H9 (cell line): ENCODE measurements around the gene ARHGAP22. TPM values are rescaled to one million over a fixed set of nuclear protein-coding genes. Genes with fewer than 3 reads are reported as not detected.

Source experiments
- DNase-seq: peaks from one replicate; pipeline ENCODE4 v3.0.0-alpha.2; 2017
- H2AFZ ChIP-seq: one replicate; pipeline ENCODE4 v1.6.1; 2013; ENCODE audit warnings: mild to moderate bottlenecking, low read length, control low read depth, moderate library complexity
- H2AK5ac ChIP-seq: 2 replicates; pipeline ENCODE4 v1.6.1; 2013; ENCODE audit warnings: low read length, control low read depth, mixed read lengths; ENCODE audit not compliant: insufficient read length
- H2BK120ac ChIP-seq: one replicate; pipeline ENCODE4 v1.6.1; 2013; ENCODE audit warnings: low read depth, mild to moderate bottlenecking, low read length, control low read depth, inconsistent platforms; ENCODE audit not compliant: poor library complexity, severe bottlenecking
- H2BK12ac ChIP-seq: 2 replicates; pipeline ENCODE4 v1.6.1; 2013; ENCODE audit warnings: low read length, control low read depth, mixed read lengths, low read depth; ENCODE audit not compliant: insufficient read length
- H2BK15ac ChIP-seq: 2 replicates; pipeline ENCODE4 v1.6.1; 2013; ENCODE audit warnings: low read depth, low read length, control low read depth
- H2BK20ac ChIP-seq: one replicate; pipeline ENCODE4 v1.6.1; 2013; ENCODE audit warnings: low read depth, mild to moderate bottlenecking, low read length, control low read depth, inconsistent platforms; ENCODE audit not compliant: poor library complexity, severe bottlenecking
- H2BK5ac ChIP-seq: 2 replicates; pipeline ENCODE4 v1.6.1; 2013; ENCODE audit warnings: low read length, control low read depth, mixed read lengths; ENCODE audit not compliant: insufficient read length
- H3K14ac ChIP-seq: 2 replicates; pipeline ENCODE4 v1.6.1; 2013; ENCODE audit warnings: low read length, control low read depth; ENCODE audit not compliant: insufficient read depth
- H3K18ac ChIP-seq: 2 replicates; pipeline ENCODE4 v1.6.1; 2013; ENCODE audit warnings: low read depth, mild to moderate bottlenecking, mixed read lengths, low read length, control low read depth; ENCODE audit not compliant: insufficient read length
- H3K23ac ChIP-seq: 2 replicates; pipeline ENCODE4 v1.6.1; 2013; ENCODE audit warnings: low read length, control low read depth, mixed read lengths, low read depth; ENCODE audit not compliant: insufficient read length
- H3K23me2 ChIP-seq: 2 replicates; pipeline ENCODE4 v1.6.1; 2013; ENCODE audit warnings: low read depth, mild to moderate bottlenecking, mixed read lengths, low read length, control low read depth; ENCODE audit not compliant: insufficient read length, poor library complexity, severe bottlenecking
- H3K27ac ChIP-seq: 2 replicates; pipeline ENCODE4 v1.5.1; 2013; ENCODE audit warnings: low read length, control low read depth, mixed read lengths, low read depth; ENCODE audit not compliant: insufficient read length
- H3K27me3 ChIP-seq: 2 replicates; pipeline ENCODE4 v1.6.1; 2013; ENCODE audit warnings: low read length, control low read depth, inconsistent platforms; ENCODE audit not compliant: insufficient read depth
- H3K4ac ChIP-seq: 2 replicates; pipeline ENCODE4 v1.6.1; 2013; ENCODE audit warnings: low read depth, mild to moderate bottlenecking, control low read depth, inconsistent platforms, low read length, moderate library complexity
- H3K4me1 ChIP-seq: 2 replicates; pipeline ENCODE4 v1.6.1; 2013; ENCODE audit warnings: low read length, control low read depth, inconsistent platforms; ENCODE audit not compliant: insufficient read depth
- H3K4me2 ChIP-seq: 2 replicates; pipeline ENCODE4 v1.6.1; 2013; ENCODE audit warnings: low read length, control low read depth, mixed read lengths; ENCODE audit not compliant: insufficient read length, insufficient read depth
- H3K56ac ChIP-seq: 2 replicates; pipeline ENCODE4 v1.6.1; 2013; ENCODE audit warnings: low read depth, mild to moderate bottlenecking, mixed read lengths, low read length, control low read depth; ENCODE audit not compliant: insufficient read length
- H3K79me1 ChIP-seq: 2 replicates; pipeline ENCODE4 v1.6.1; 2013; ENCODE audit warnings: low read depth, mild to moderate bottlenecking, moderate library complexity, low read length, control low read depth, inconsistent platforms; ENCODE audit not compliant: insufficient read depth, poor library complexity, severe bottlenecking
- H3K79me2 ChIP-seq: 2 replicates; pipeline ENCODE4 v1.6.1; 2013; ENCODE audit warnings: low read length, control low read depth, inconsistent platforms; ENCODE audit not compliant: insufficient read depth
- H3K9ac ChIP-seq: 2 replicates; pipeline ENCODE4 v1.6.1; 2013; ENCODE audit warnings: low read length, control low read depth, mixed read lengths; ENCODE audit not compliant: insufficient read length; ENCODE audit errors: extremely low read depth
- H3K9me3 ChIP-seq: one replicate; pipeline ENCODE4 v1.6.1; 2013; ENCODE audit warnings: low read depth, low read length, inconsistent platforms; ENCODE audit not compliant: control insufficient read depth
- H3T11ph ChIP-seq: one replicate; pipeline ENCODE4 v1.6.1; 2013; ENCODE audit warnings: mild to moderate bottlenecking, low read length, control low read depth, inconsistent platforms
- H4K20me1 ChIP-seq: one replicate; pipeline ENCODE4 v1.6.1; 2013; ENCODE audit not compliant: control insufficient read depth, insufficient read length, insufficient read depth
- H4K5ac ChIP-seq: 2 replicates; pipeline ENCODE4 v1.6.1; 2013; ENCODE audit warnings: low read depth, mild to moderate bottlenecking, mixed read lengths, low read length, control low read depth; ENCODE audit not compliant: insufficient read length
- H4K8ac ChIP-seq: replicated peaks from 2 replicates; pipeline ENCODE4 v1.6.1; 2013; ENCODE audit warnings: low read length, control low read depth, mixed read lengths, low read depth; ENCODE audit not compliant: insufficient read length
- H4K91ac ChIP-seq: 2 replicates; pipeline ENCODE4 v1.6.1; 2013; ENCODE audit warnings: low read depth, mild to moderate bottlenecking, moderate library complexity, mixed read lengths, low read length, control low read depth; ENCODE audit not compliant: insufficient read length
- H3K27ac Mint-ChIP-seq, 3 experiments: 2 replicates in 2 of 3; 3 replicates in 1 of 3; pipeline ENCODE4 v1.8.0; 2020 to 2021; ENCODE audit warnings: mixed read lengths in 3 of 3, mild to moderate bottlenecking in 1 of 3, moderate library complexity in 1 of 3
- H3K27me3 Mint-ChIP-seq: 2 replicates; pipeline ENCODE4 v1.8.0; 2021; ENCODE audit warnings: low read depth, mild to moderate bottlenecking, moderate library complexity, mixed read lengths
- H3K36me3 Mint-ChIP-seq, 3 experiments: 2 replicates in 2 of 3; 3 replicates in 1 of 3; pipeline ENCODE4 v1.8.0; 2020 to 2021; ENCODE audit warnings: low read depth in 3 of 3, mixed read lengths in 3 of 3; ENCODE audit not compliant: insufficient read depth in 1 of 3
- H3K4me1 Mint-ChIP-seq, 2 experiments: 2 replicates each; pipeline ENCODE4 v1.8.0; 2020; ENCODE audit warnings: mixed read lengths in 2 of 2
- H3K4me3 Mint-ChIP-seq, 2 experiments: 2 replicates in 1 of 2; 3 replicates in 1 of 2; pipeline ENCODE4 v1.8.0; 2020 to 2021; ENCODE audit warnings: mild to moderate bottlenecking in 2 of 2, mixed read lengths in 2 of 2, moderate library complexity in 1 of 2
- H3K9me3 Mint-ChIP-seq, 2 experiments: 2 replicates in 1 of 2; 3 replicates in 1 of 2; pipeline ENCODE4 v1.8.0; 2020; ENCODE audit warnings: mild to moderate bottlenecking in 2 of 2, mixed read lengths in 2 of 2, moderate library complexity in 1 of 2
- CTCF ChIP-seq: fragments of 200-600 bp; sonication (generic); conservative IDR thresholded peaks from 3 replicates; pipeline ENCODE4 v1.8.0; 2021; ENCODE audit warnings: antibody characterized with exemption, mild to moderate bottlenecking
- WGBS: extraction: QIAGEN DNeasy Blood & Tissue Kit; methylation state at CpG from one replicate; pipeline ENCODE4 v1.1.7; 2013; ENCODE audit warnings: missing lambda C conversion rate, low lambda C conversion rate, mixed read lengths; ENCODE audit not compliant: insufficient read length; ENCODE audit errors: extremely low coverage; 5-methylcytosine and 5-hydroxymethylcytosine counted together
- total RNA-seq: library from RNA; stranded (reverse); gene quantifications from 2 replicates; pipeline ENCODE4 v1.2.1, GENCODE V29; 2021

The ARHGAP22 gene
- total RNA-seq, 1 experiment from 2014 or later, result 7.4 TPM

GRCh38 chr10:48520594-48520993 lies 84.3 kb downstream of the ARHGAP22 start:
- Mint-ChIP-seq H3K4me1 (peaks cover 27 to 28% of the 10 kb centered on the region in 2 experiments), H3K36me3 (peaks cover 0 to 6% (median 6%) of the 10 kb centered on the region in 3 experiments; a peak in 3 of 7 replicates), H3K9me3 (peaks cover 2 to 13% of the 10 kb centered on the region in 2 experiments; a peak in 3 of 5 replicates), H3K27me3 (peaks cover 11% of the 10 kb centered on the region), H3K4me3 (no peak overlapping the region; a peak in 1 of 5 replicates), H3K27ac (peak overlapping the region in 1 of 3 experiments; percentile 42; a peak in 2 of 7 replicates)
- H4K8ac ChIP-seq, result no peak overlapping the region
- no peak overlapping the region for H3K4ac ChIP-seq
- H3K79me1 ChIP-seq, result no peaks in the 10 kb centered on the region
- H3K4me2 ChIP-seq, result no peak overlapping the region
- H3K14ac ChIP-seq, result no peak overlapping the region; the same call in 1 of the 2 replicates
- H2BK5ac ChIP-seq, result no peak overlapping the region
- DNase-seq, result no peak
- no peak overlapping the region for H2BK15ac ChIP-seq
- peaks cover 6% of the 10 kb centered on the region for H3K23me2 ChIP-seq
- H2BK120ac ChIP-seq, result no peak overlapping the region
- no peak overlapping the region for H2AK5ac ChIP-seq
- H3K27me3 ChIP-seq, result no peaks in the 10 kb centered on the region
- peaks cover 4% of the 10 kb centered on the region; the same call in 1 of the 2 replicates for H3K79me2 ChIP-seq
- H3T11ph ChIP-seq, result no peak overlapping the region
- no peaks in the 10 kb centered on the region for H3K9me3 ChIP-seq
- H4K91ac ChIP-seq, result no peak overlapping the region
- no peak overlapping the region for H3K18ac ChIP-seq
- no peaks in the 10 kb centered on the region for H4K20me1 ChIP-seq
- no CpG with 5 or more reads among the region's 7 CpGs for WGBS
- TF ChIP-seq CTCF, result no peak
- no peak overlapping the region for H4K5ac ChIP-seq
- no peak overlapping the region for H2BK12ac ChIP-seq
- no peak overlapping the region for H3K23ac ChIP-seq
- H3K9ac ChIP-seq, result no peak overlapping the region
- no peak overlapping the region for H3K27ac ChIP-seq
- H3K56ac ChIP-seq, result no peak overlapping the region
- no peak overlapping the region for H2AFZ ChIP-seq
- no peaks in the 10 kb centered on the region for H3K4me1 ChIP-seq
- no peak overlapping the region for H2BK20ac ChIP-seq
